HG03060 (cell line): ENCODE measurements around the gene EPYC.

ENCODE experiments used
- ATAC-seq: cut with Tn5 transposase; IDR thresholded peaks from one replicate; pipeline ENCODE4 v1.9.1; 2021; ENCODE audit warnings: low read depth, moderate number of reproducible peaks; ENCODE audit not compliant: unreplicated experiment

The EPYC gene

GRCh38 chr12:91004872-91005271 lies at the start of gene EPYC:
Gene EPYC, minus strand, starts transcription at chr12:91004972. Its CDS starts 2,407 bp downstream, at chr12:91002565.
- no peak for ATAC-seq

- ATAC-seq, result no peak
These were observed 49.4 kb upstream of the EPYC start for GRCh38 chr12:91053951-91054715.

GRCh38 chr12:91052026-91052425 lies 47.3 kb upstream of the EPYC start:
- no peak for ATAC-seq

- ATAC-seq, result no peak
These were observed 39.8 kb upstream of the EPYC start for GRCh38 chr12:91044586-91044985.

- ATAC-seq, result no peak
These were observed 38.6 kb upstream of the EPYC start for GRCh38 chr12:91043408-91043807.

GRCh38 chr12:91040096-91040755 lies 35.5 kb upstream of the EPYC start:
- no peak for ATAC-seq

GRCh38 chr12:91037276-91037675 lies 32.5 kb upstream of the EPYC start:
- no peak for ATAC-seq

GRCh38 chr12:91033251-91033650 lies 28.5 kb upstream of the EPYC start:
- no peak for ATAC-seq

GRCh38 chr12:91023326-91024004 lies 18.7 kb upstream of the EPYC start:
- ATAC-seq, result peak; percentile 81

- no peak for ATAC-seq
These were observed 16.3 kb upstream of the EPYC start for GRCh38 chr12:91021076-91021475.

GRCh38 chr12:91019455-91019854 lies 14.7 kb upstream of the EPYC start:
- no peak for ATAC-seq

GRCh38 chr12:91017511-91018263 lies 12.9 kb upstream of the EPYC start:
- ATAC-seq, result no peak

- ATAC-seq, result no peak
These were observed 12.3 kb upstream of the EPYC start for GRCh38 chr12:91017043-91017442.

GRCh38 chr12:91009319-91009950 lies 4.7 kb upstream of the EPYC start:
- ATAC-seq, result peak; percentile 93

- ATAC-seq, result peak; percentile 53
These were observed 2.9 kb upstream of the EPYC start for GRCh38 chr12:91007531-91008290.

GRCh38 chr12:91003737-91004136 lies 1.0 kb downstream of the EPYC start:
- ATAC-seq, result no peak

- ATAC-seq, result no peak
These were observed 3.5 kb downstream of the EPYC start for GRCh38 chr12:91001306-91001705.

GRCh38 chr12:90999966-91000365 lies 4.8 kb downstream of the EPYC start:
- ATAC-seq, result no peak

GRCh38 chr12:90999527-90999926 lies 5.2 kb downstream of the EPYC start:
- ATAC-seq, result no peak

- no peak for ATAC-seq
These were observed 9.8 kb downstream of the EPYC start for GRCh38 chr12:90995010-90995409.
